HG02870 (cell line): ENCODE data around the gene ATP5F1E.
"Not testable (repeated sequence)": the region's sequence is repeated elsewhere in the genome, so short reads cannot be mapped to it uniquely, and the experiment has no call there.

Experiments used
- ATAC-seq: cut with Tn5 transposase; IDR thresholded peaks from one replicate; pipeline ENCODE4 v1.9.1; 2021; ENCODE audit warnings: mild to moderate bottlenecking, moderate library complexity; ENCODE audit not compliant: unreplicated experiment

The ATP5F1E gene

DNA sequence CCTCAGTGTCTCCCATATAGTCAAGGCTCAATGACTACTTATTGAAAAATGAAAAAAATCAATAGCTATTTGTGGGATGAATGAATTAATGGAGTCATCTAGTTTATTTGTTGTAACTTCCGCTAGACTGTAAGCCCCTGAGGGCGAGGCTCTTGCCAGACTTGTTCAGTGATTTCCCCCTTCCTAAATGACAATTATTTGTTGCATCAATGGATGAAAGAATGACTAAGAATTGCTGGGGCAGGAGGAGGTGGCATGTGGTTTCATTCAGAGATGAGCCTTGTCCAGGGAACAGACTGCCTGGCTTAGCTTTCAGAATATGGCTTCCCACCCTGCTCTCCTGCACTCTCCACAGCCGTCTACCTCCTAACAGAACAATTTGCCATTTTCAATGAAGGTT is 11.6 kb upstream of the ATP5F1E start:
- no peak for ATAC-seq

DNA sequence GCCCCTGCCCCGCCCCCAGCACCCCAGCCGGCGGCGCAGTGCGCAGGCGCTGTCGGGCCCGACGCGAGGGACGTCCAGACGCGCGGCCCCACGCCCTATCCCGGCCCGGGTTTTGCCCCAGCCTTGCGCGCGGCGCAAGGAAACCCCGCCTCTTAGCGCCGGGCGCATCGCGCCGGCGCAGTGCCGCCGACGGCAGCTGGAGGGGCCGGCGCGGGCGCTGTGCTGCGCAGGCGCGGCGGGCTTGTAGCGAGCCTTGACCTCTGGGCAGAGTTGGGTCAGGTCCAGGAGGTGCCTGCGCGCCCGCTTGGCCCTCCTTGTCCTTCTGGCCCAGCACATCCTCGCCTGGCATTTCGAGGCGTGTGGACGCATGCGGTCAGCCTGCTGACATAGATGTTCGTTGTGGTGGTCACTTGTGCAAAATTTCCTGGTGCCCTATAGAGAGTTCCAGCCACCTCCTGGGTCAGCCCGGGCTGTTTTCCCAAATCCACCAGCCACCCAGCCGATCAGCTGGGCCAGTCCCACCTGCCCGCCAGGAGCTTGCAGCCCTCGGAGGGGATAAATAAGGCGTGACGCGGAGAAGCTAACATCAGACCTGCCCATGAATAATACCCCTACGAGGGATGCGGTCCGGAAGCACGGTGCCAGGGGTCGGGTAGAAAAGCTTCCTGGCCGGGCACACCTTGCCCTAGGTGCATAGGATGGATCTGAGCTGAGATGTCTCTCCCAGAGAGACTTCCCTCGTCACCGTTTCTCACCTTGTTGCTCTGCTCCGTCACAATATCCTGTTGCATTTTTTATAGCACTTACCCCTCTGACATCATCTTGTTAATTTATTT is 10.9 kb upstream of the ATP5F1E start:
- peak; percentile 89 for ATAC-seq

DNA sequence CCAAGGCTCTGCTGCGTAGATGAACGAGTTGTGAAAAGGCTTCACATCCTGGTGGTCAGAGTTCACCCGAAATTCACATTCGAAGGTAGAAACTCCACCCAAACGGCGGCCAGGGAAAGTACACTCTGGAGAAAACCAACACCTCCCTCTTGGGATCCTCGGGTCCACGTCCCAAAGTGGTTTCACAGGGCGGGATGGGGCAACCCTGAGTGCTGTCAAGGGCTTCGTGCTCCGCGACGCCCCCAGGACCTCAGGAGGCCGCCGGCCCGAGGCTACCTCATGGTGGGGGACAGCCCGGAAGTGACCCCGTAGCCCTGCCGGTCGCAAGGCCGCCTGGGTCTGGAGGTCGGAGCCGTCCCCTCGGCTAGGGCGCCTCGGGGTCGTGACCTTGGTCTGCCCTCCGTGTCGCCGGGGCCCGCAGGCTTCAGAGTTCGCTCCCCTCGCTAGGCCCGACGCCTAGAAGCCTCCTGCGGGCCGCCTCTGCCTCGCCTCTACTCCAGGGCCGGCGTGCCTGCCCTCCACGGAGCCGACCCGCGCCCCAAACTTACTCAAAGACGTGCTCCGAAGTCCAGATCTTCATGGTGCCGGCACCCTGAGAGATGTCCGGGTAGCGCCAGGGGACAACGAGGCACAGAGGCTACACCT is 10.1 kb upstream of the ATP5F1E start, which contains the start of gene PRELID3B:
PRELID3B (minus strand) TSS at position 636 of the 645 bp plus-strand sequence; CDS start at position 580, 56 bp downstream.
- ATAC-seq, result peak; percentile 31

- not testable (repeated sequence) for ATAC-seq
Measured at GRCh38 chr20:59041487-59041886, 9.4 kb upstream of the ATP5F1E start.

GRCh38 chr20:59040667-59041066 is 8.5 kb upstream of the ATP5F1E start:
- no peak for ATAC-seq

- ATAC-seq, result no peak
Measured at GRCh38 chr20:59039233-59039632, 7.1 kb upstream of the ATP5F1E start.

- ATAC-seq, result no peak
Measured at GRCh38 chr20:59037386-59037785, 5.3 kb upstream of the ATP5F1E start.

DNA sequence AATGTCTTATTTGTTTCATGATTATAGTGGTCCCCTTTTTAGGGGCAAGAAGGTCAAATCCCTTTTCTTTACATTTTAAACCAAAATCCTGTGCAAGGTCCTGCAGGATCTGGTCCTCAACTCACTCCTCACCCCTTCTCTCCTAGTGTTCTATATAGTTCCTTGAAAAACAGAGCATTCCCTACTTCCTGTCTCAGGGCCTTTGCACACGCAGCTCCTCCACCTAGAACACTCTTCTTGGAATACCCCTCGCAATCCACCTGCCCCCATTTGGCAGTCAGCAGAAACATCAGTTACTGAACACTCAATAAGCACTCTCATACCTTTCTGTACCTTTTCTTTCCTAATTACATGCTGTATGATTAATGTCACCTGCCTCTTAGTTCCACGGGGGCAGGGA is 3.2 kb upstream of the ATP5F1E start:
- no peak for ATAC-seq

DNA sequence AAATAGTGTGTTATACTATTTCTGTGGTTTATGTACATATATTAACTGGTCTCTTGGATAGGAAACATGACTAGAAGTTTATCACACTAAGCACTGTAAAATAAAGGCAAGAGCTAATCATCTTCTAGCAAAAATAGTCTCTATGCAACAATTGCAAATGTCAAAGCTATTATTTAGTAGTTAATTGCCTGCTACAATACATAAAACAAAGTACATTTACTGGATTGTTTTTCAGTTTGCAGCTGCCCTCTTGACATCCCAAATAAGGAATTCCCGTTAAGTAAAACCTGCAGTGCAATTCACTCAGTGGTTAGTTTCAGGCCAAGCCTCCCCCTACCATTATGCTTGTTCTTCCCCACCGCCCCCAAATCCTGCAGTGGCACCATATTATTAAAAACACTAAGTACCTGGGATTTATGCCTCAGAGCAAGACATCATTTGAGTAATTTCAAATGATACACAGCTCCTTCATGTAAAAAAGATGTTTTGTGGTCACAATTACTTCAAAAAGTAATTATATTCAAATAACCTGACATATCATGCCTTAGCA is 1.6 kb upstream of the ATP5F1E start:
- no peak for ATAC-seq

DNA sequence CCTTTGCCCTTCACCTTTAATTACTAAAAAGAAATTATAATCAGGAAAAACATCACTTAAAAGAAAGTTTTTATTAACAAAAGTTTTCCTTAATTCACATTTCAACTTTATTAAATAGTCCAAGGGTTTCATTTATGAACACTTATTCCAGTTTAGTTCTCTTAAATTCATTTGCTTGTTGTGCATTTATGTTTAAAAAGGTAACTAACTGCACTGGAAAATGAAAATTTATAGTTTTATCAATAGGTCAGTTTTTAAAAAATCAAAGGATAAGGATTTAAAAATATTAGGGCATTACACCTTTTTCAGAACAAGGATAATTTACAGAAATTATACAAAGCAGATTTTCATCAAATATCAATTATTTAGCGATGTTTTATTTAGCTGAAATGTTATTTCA is 958 bp upstream of the ATP5F1E start:
- ATAC-seq, result no peak

GRCh38 chr20:59032713-59033059 is 551 bp upstream of the ATP5F1E start:
- peak; percentile 26 for ATAC-seq

- no peak for ATAC-seq
Measured at GRCh38 chr20:59031564-59032022, 542 bp downstream of the ATP5F1E start.

DNA sequence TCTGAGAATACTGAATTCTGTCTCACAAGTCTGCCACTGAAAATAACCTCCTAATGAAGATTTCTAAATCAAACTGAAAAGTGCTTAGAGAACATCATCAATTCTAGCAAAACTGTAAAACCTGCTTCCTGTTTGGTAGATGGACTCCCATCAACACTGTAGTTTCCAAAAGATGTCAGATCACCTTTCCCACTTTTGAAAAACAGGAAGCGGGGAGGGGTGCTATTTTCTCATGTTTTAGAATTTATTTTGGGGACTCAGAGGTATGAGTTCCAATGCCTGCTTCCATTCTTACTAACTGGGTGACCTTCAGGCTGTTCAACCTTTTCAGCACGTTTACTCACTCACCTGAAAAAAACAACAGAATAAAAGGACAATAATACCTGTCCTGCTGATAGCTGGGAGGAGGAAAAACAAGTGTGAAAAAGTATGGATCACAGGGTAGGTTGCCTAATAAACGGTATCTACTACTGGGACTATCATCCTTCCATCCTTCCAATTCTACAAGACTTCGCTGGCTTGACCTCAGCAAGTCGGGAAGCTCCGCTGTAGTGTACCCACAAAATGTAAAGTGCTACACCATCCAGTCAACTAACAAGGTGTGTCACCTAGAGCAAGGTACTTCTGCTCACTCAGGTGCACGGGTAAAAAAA is 1.1 kb downstream of the ATP5F1E start:
- no peak for ATAC-seq

GRCh38 chr20:59028812-59029211 is 3.3 kb downstream of the ATP5F1E start:
- ATAC-seq, result no peak

DNA sequence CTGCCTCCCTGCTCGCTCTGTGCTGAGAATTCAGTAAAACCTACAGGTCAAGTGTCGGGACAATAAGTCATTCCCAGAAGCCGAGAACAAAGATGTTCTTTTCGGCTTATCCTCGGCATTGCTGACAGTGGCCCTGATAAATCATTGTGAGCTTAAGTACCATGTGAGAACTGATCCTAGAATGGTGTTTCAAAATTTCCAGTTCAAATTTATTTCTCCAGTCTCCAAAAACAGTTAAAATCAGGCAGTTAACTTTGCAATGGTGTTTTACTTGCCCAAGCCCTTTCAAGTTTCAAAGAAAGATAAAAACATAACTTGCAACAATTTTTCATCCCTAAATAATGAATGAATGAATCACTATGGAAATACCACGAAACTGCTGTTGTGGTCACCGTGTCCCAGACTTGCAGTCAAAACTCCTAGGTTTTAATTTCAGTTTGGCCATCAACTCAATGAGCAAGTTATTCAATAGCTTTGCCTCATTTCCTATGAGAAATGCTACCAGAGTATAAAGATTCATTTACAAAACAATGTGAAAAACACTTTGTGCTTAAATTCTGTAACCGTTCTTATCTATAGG is 4.3 kb downstream of the ATP5F1E start:
- ATAC-seq, result no peak

GRCh38 chr20:59026904-59027740 is 5.0 kb downstream of the ATP5F1E start:
- ATAC-seq, result no peak

GRCh38 chr20:59025511-59025910 is 6.6 kb downstream of the ATP5F1E start:
- ATAC-seq, result no peak

- no peak for ATAC-seq
Measured at GRCh38 chr20:59025086-59025485, 7.0 kb downstream of the ATP5F1E start.

DNA sequence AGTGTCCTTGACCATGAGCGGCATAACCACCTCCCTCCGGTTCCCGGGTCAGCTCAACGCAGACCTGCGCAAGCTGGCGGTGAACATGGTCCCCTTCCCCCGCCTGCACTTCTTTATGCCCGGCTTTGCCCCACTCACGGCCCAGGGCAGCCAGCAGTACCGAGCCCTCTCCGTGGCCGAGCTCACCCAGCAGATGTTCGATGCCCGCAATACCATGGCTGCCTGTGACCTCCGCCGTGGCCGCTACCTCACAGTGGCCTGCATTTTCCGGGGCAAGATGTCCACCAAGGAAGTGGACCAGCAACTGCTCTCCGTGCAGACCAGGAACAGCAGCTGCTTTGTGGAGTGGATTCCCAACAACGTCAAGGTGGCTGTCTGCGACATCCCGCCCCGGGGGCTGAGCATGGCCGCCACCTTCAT is 8.0 kb downstream of the ATP5F1E start:
- no peak for ATAC-seq

- ATAC-seq, result no peak
Measured at GRCh38 chr20:59023616-59024015, 8.5 kb downstream of the ATP5F1E start.
